ACC112 (cell line): ENCODE measurements around the gene CFAP299.
A peak's percentile ranks its signal among the peaks of the same experiment; 100 is the strongest.
"Not testable (repeated sequence)": the region's sequence is repeated elsewhere in the genome, so short reads cannot be mapped to it uniquely, and the experiment has no call there.

Experiments
- H2AFZ ChIP-seq: fragments of 200-600 bp; sonication (generic); one replicate; pipeline ENCODE4 v1.6.0; 2017; ENCODE audit warnings: antibody characterized with exemption, low read length; ENCODE audit not compliant: unreplicated experiment
- H3K27ac ChIP-seq: fragments of 200-600 bp; sonication (generic); 2 replicates; pipeline ENCODE4 v1.5.1; 2014; ENCODE audit warnings: low read depth, mild to moderate bottlenecking, antibody characterized with exemption, low read length, moderate library complexity
- H3K27me3 ChIP-seq: fragments of 200-600 bp; sonication (generic); 2 replicates; pipeline ENCODE4 v1.6.1; 2014; ENCODE audit warnings: mild to moderate bottlenecking, antibody characterized with exemption, low read length, moderate library complexity, mixed read lengths; ENCODE audit not compliant: insufficient read depth
- H3K36me3 ChIP-seq: fragments of 200-600 bp; sonication (generic); 2 replicates; pipeline ENCODE4 v1.6.1; 2016; ENCODE audit warnings: mild to moderate bottlenecking, antibody characterized with exemption, low read length, moderate library complexity, mixed read lengths; ENCODE audit not compliant: insufficient read depth
- H3K4me1 ChIP-seq: fragments of 200-600 bp; sonication (generic); one replicate; pipeline ENCODE4 v1.6.1; 2016; ENCODE audit warnings: low read length, mixed read lengths; ENCODE audit not compliant: insufficient read depth, unreplicated experiment, control insufficient read depth
- H3K4me3 ChIP-seq: fragments of 200-600 bp; sonication (generic); 2 replicates; pipeline ENCODE4 v1.5.1; 2014; ENCODE audit warnings: mild to moderate bottlenecking, low read depth, low read length
- H3K79me2 ChIP-seq: fragments of 200-600 bp; sonication (generic); one replicate; pipeline ENCODE4 v1.6.0; 2016; ENCODE audit warnings: low read length; ENCODE audit not compliant: control insufficient read depth, unreplicated experiment, insufficient read depth

The CFAP299 gene

GRCh38 chr4:80335554-80336358 is at the start of gene CFAP299:
Gene CFAP299 (plus strand): TSS chr4:80335730.
- no peaks in the 10 kb centered on the region for H3K27me3 ChIP-seq
- H3K79me2 ChIP-seq: no peaks in the 10 kb centered on the region
- H3K4me3 ChIP-seq: peak within 1 kb of the TSS; percentile 94
- H3K4me1 ChIP-seq: peaks cover 3% of the 10 kb centered on the region
- H3K36me3 ChIP-seq: no peaks in the 10 kb centered on the region
- no peak within 1 kb of the TSS for H3K27ac ChIP-seq
- H2AFZ ChIP-seq: peak within 1 kb of the TSS; percentile 85

- H3K36me3 ChIP-seq: peaks cover 29% of the 10 kb centered on the region
- no peaks in the 10 kb centered on the region for H3K27me3 ChIP-seq
- H3K4me3 ChIP-seq: peak overlapping the region; percentile 16; the same call in 1 of the 2 replicates
- H3K27ac ChIP-seq: no peak overlapping the region
- no peak overlapping the region for H2AFZ ChIP-seq
- peaks cover 8% of the 10 kb centered on the region for H3K4me1 ChIP-seq
- peaks cover 34% of the 10 kb centered on the region for H3K79me2 ChIP-seq
These were observed 49.1 kb upstream of the CFAP299 start for GRCh38 chr4:80286451-80286850.

- not testable (repeated sequence) for H3K27me3 ChIP-seq, H3K4me3 ChIP-seq, H2AFZ ChIP-seq, H3K27ac ChIP-seq, H3K79me2 ChIP-seq, H3K4me1 ChIP-seq
- H3K36me3 ChIP-seq: peaks cover 29% of the 10 kb centered on the region
These were observed 44.9 kb upstream of the CFAP299 start for GRCh38 chr4:80290665-80291064.

GRCh38 chr4:80294206-80294605 is 41.3 kb upstream of the CFAP299 start:
- H3K27ac ChIP-seq: no peak overlapping the region
- peaks cover 1% of the 10 kb centered on the region for H3K4me1 ChIP-seq
- H3K36me3 ChIP-seq: peaks cover 10% of the 10 kb centered on the region
- H3K79me2 ChIP-seq: no peaks in the 10 kb centered on the region
- H3K27me3 ChIP-seq: no peaks in the 10 kb centered on the region
- H3K4me3 ChIP-seq: no peak overlapping the region
- no peak overlapping the region for H2AFZ ChIP-seq

GRCh38 chr4:80295336-80295735 is 40.2 kb upstream of the CFAP299 start:
- H3K27ac ChIP-seq: no peak overlapping the region
- H3K4me1 ChIP-seq: peaks cover 5% of the 10 kb centered on the region
- H3K27me3 ChIP-seq: no peaks in the 10 kb centered on the region
- no peaks in the 10 kb centered on the region; the same call in 1 of the 2 replicates for H3K36me3 ChIP-seq
- H2AFZ ChIP-seq: no peak overlapping the region
- no peaks in the 10 kb centered on the region for H3K79me2 ChIP-seq
- H3K4me3 ChIP-seq: no peak overlapping the region

- Histone ChIP-seq H3K36me3 (no peaks in the 10 kb centered on the region; the same call in 1 of the 2 replicates), H3K27ac (no peak overlapping the region), H3K4me1 (peaks cover 5% of the 10 kb centered on the region), H3K27me3 (no peaks in the 10 kb centered on the region), H3K79me2 (no peaks in the 10 kb centered on the region), H3K4me3 (no peak overlapping the region), H2AFZ (no peak overlapping the region)
These were observed 39.7 kb upstream of the CFAP299 start for GRCh38 chr4:80295826-80296225.

- Histone ChIP-seq H3K27me3 (no peaks in the 10 kb centered on the region), H2AFZ (no peak overlapping the region), H3K4me3 (no peak overlapping the region), H3K4me1 (peaks cover 32% of the 10 kb centered on the region), H3K36me3 (no peaks in the 10 kb centered on the region), H3K79me2 (no peaks in the 10 kb centered on the region), H3K27ac (no peak overlapping the region)
These were observed 33.6 kb upstream of the CFAP299 start for GRCh38 chr4:80301884-80302283.

- Histone ChIP-seq H3K79me2 (no peaks in the 10 kb centered on the region), H3K27ac (no peak overlapping the region), H2AFZ (no peak overlapping the region), H3K36me3 (no peaks in the 10 kb centered on the region), H3K27me3 (no peaks in the 10 kb centered on the region), H3K4me3 (no peak overlapping the region), H3K4me1 (peaks cover 40% of the 10 kb centered on the region)
These were observed 32.8 kb upstream of the CFAP299 start for GRCh38 chr4:80302616-80303223.

GRCh38 chr4:80305466-80305865 is 30.1 kb upstream of the CFAP299 start:
- Histone ChIP-seq H3K27me3 (no peaks in the 10 kb centered on the region), H3K4me1 (peaks cover 59% of the 10 kb centered on the region), H3K4me3 (peak overlapping the region; percentile 12; the same call in 1 of the 2 replicates), H3K27ac (peak overlapping the region; percentile 88), H3K79me2 (no peaks in the 10 kb centered on the region), H2AFZ (no peak overlapping the region), H3K36me3 (no peaks in the 10 kb centered on the region)

- peak overlapping the region; percentile 88 for H3K27ac ChIP-seq
- no peak overlapping the region for H2AFZ ChIP-seq
- peak overlapping the region; percentile 12; the same call in 1 of the 2 replicates for H3K4me3 ChIP-seq
- H3K4me1 ChIP-seq: peaks cover 59% of the 10 kb centered on the region
- no peaks in the 10 kb centered on the region for H3K79me2 ChIP-seq
- no peaks in the 10 kb centered on the region for H3K27me3 ChIP-seq
- no peaks in the 10 kb centered on the region for H3K36me3 ChIP-seq
These were observed 29.3 kb upstream of the CFAP299 start for GRCh38 chr4:80306260-80306659.
